HG03439 (cell line): Measurements from ENCODE around the gene CSTB.
A peak's percentile ranks its signal among the peaks of the same experiment; 100 is the strongest.

Experiments used
- ATAC-seq: cut with Tn5 transposase; IDR thresholded peaks from one replicate; pipeline ENCODE4 v1.9.1; 2021; ENCODE audit warnings: mild to moderate bottlenecking, moderate library complexity; ENCODE audit not compliant: unreplicated experiment

The CSTB gene

DNA sequence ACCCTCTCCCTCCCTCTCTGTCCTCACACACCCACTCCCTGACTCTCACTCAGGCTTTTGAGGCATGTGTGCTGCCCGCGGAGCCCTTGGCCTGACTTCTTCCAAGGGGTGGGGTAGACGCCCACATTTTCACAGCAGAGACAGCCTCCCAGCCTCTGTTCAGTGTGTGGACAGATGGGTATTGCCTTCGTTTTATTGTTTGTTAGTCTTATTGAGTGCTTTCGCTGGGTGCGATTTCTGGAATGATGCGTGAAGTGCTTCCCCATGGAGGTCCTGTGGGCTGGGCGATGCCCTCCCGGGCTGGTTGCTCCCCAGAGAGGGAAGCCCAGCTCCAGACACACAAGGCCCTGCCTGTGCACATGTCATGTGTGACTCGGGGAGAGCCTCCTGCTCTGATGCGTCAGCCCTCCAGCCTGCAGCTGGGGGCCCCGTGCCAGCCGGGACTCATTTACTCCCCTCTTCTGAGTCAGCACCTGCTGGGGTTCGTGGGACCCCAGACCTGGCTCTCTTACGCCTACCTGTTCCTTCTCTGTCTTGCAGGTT is 42.5 kb downstream of the CSTB start:
- no peak for ATAC-seq

DNA sequence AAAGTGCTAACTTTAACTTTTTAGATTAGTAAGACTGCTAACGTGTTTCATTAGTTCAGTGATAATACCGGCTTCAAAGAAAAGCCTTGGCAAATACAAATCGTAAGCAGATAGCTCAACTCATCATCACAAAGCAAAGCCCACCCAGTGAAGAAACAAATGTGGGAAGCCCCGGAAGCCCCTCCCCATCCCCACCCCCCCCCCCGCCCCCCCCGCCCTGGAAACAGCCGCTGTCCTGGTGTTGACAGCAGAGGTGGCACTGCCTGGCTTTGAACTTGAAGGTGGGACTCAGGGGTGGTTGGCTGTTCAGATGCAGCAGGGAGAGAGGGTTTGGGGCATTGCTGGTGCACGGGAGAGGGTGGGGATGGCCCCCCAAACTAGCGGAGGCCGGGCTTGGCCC is 43.0 kb downstream of the CSTB start:
- ATAC-seq, result no peak

DNA sequence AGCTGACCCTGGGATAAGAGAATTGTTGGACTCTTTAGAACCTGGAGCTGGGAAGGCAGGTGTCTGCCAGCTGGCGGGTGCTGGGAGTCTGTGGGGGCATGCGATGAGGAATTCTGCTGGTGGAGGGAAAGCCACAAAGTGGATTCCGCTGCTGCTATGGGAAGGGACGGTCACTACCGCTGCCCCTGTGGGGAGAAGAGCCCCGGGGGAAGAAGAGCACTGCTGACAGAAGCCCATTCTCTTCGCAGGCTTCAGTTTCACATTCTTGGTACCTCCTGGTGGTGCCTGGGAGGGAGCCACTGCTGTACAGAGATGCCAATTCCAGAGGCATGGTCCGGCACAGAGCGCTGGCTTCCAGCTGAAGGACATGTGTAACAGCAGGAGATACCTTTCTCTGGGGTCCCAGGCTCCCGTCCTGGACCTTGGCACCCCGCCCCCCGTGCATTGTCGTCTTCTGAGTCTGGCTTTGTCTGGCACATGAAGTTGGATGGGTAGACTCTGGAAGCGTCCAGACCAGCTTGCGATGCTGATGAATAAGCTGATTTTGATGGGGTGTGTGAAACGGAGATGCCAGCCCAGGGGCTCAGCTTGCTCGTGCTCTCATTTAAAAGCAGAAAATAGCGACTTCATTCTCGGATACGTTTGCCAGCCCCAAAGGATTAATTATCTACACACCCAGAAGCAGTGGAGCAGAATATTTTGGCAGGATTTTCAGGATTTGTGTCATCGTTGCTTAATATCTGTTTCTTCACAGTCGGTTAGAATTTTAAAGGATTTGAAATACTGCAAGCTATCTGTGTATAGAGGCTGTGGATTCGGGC is 44.0 kb downstream of the CSTB start:
- no peak for ATAC-seq

DNA sequence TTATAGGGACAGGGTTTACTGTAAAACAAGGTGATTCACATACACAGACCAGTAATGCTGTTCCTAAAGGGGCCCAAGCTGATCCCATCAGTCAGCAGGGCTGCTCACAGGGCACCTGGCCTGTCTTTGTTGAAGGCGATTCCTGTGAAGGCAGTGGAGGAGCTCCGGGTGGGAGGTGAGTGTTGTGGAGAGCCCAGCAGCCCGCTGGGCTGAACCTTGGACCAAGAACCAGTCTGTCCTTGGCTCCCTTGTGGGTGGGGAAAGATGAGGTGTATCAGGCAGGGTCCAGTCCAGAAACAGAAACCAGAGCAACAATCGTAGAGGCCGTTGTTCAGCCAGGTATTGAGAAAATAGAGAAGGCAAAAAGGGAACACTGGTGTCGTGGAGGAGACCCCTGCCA is 44.6 kb downstream of the CSTB start:
- no peak for ATAC-seq

DNA sequence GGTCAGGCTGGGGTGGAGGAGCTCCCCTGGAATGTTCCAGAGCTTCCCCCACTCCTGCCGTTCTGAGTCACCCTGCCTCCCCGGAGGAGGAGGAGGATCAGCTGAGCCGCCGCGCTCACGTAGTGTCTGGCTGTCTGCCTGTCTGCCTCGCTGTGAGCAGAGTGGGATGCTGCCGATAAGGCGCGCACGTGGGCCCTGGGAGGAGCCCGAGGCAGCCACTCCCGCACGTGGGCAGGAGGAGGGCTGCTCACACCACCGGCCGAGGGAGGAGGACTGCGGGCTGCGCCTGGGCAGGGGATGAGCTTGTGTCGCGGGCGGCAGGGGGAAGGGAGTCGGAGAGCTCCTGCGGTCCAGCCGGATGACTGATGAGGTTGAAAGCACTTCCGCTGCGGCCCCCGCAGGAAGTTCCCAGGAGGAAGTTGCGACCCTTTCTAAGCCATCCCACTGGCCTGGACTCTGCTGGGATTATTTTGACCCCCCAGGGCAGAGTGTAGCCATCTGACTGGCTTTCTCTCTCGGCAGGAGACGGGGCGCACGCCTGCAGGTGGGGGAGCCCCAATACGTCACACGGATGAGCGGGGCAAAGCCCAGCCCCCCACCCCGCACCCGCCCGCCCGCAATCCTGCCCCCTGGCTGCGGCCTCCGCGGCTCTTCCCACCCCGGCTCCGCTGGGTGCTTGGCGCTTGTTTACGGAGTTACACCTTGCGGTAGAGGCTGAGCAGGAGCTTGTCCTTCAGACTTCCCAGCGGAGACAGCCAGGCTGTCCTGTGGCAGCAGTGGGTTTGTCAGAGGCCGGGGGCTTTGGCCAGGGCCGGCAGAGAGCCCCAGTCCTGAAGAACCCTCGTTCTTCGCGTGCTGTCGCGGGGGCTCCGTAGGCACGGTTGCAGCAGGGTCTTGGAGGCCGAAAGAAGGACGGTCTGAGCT is 47.4 kb downstream of the CSTB start:
- peak; percentile 45 for ATAC-seq

DNA sequence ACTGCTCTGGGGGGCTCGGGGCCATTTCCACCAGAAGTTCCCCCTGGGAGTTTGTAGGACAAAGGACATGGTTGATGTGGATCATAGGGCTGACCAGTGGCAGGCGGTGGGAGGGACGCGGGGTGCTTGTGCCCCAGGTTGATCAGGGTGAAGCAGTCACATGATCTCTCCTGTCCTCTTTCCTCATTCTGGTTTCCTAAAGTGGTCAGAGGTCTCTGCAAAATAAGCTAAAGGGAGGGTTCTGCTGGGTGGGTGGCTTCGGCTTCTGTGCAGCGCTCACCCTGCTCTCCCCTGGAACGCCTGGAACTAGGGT is 48.0 kb downstream of the CSTB start:
- no peak for ATAC-seq

DNA sequence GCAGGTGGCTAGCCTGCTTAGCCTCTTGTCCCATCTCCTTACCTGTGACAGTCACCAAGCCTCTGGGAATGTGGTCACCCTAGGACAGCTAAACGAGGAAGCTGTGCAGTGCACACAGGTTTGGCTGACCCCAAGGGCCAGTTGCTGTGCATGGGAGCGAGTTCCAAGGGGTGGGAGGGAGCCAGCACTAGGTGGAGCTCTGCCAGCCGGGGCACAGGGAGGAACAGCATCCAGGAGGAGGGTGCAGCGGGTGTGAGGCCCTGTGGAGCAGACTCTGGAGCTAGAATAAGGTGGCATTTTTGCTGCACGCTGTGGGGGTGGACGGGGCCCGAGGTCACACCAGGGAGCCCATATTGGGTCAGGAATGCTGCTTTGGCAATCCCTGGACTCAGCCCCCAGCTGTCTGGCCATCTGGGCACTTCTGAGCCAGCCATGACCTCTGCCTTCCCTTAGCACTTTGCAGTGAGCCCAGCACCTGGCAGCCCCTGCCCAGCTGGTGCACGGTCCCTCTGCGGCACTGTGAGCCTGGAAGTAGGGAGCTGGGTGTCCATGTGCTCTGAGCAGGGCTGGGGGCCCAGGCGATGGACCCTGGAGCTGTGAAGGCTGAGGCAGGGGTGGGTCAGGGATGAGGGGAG is 48.5 kb downstream of the CSTB start:
- ATAC-seq, result no peak

DNA sequence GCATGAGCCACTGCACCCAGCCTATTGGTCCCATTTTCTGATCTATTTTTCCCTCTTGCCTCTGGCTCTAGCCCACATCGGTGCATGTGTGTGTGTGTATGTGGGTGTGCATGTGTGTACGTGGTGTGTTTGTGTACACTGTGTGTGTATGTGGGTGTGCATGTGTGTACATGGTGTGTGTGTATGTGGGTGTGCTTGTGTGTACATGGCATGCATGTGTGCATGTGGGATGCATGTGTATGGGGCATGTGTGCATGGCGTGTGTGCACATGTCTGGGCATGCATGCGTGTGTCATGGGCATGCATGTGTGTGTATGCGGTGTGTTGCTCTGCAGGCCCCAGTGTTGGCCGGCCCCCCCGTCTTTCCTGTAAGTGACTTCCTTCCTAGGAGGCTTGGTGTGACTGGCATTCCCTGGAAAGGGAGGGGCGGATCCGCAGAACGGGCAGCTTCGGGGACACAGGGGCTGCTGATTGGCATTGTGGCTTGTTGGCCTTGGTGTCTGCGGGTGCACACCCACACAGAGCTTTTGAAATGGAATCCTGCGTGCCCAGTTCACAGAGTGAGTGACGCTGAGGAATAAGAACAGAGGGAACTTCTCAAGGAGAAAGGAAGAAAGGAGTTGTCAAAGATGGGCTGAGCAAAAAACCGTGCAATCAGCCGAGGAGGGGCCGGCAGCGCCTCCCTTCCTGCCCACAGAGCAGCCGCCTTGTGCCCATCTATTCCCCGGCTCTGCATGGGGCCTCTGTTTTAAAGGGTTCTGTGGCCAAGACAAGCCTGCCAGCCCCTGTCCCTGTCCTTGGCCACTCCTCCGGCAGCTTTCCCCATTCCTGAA is 49.2 kb downstream of the CSTB start:
- no peak for ATAC-seq
